ENCODE data around the gene RBP3.

GRCh38 chr10:47308775-47309174, 39.4 kb upstream of the RBP3 start:
- TF ChIP-seq SNAI2 (CRISPR knock-in tag; IDR thresholded peaks at IDR 0.05) (no peak), ISL1 (CRISPR knock-in tag; IDR thresholded peaks at IDR 0.05) (no peak), PPARA (CRISPR knock-in tag; IDR thresholded peaks at IDR 0.05; ENCODE audit: borderline replicate concordance) (no peak), ZFP3 (CRISPR knock-in tag; IDR thresholded peaks at IDR 0.05) (no peak), PATZ1 (CRISPR knock-in tag; IDR thresholded peaks at IDR 0.05; ENCODE audit: borderline replicate concordance) (no peak), CREB5 (CRISPR knock-in tag; IDR thresholded peaks at IDR 0.05; ENCODE audit: low read depth) (no peak), ARNTL (CRISPR knock-in tag; IDR thresholded peaks at IDR 0.05; ENCODE audit: borderline replicate concordance, low read depth) (no peak), BACH2 (CRISPR knock-in tag; IDR thresholded peaks at IDR 0.05; ENCODE audit: borderline replicate concordance) (no peak), POU6F1 (CRISPR knock-in tag; IDR thresholded peaks at IDR 0.05; ENCODE audit: borderline replicate concordance, low read depth) (no peak), ZFP30 (CRISPR knock-in tag; IDR thresholded peaks at IDR 0.05) (no peak), CSDC2 (CRISPR knock-in tag; IDR thresholded peaks at IDR 0.05) (no peak), ZC3H10 (CRISPR knock-in tag; IDR thresholded peaks at IDR 0.05) (no peak), GLIS3 (CRISPR knock-in tag; IDR thresholded peaks at IDR 0.05) (no peak), OSR1 (CRISPR knock-in tag; IDR thresholded peaks at IDR 0.05) (no peak)

Data from SK-N-SH treated with all-trans-retinoic acid at 6 μM for 48 hours (cell line).